ENCODE measurements around the gene LRMDA.

DNA sequence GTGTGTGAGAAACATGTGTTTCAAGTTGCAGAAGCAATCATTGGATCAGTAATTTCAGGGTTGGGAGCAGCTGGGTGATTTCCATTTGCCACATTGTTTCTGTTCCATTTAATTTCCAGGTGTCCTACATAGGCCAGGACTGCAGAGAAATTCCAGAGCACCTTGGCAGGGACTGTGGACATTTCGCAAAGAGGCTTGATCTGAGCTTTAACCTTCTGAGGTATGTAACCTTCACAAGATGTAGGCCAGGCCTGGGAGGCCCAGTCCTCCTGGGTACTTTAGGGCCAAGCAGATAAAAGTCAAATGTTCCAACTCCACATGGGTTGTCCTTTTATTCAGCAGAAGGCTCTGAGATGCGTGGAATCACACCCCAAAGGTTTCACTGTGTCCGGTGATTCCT lies 6.9 kb downstream of the LRMDA start:
- TF ChIP-seq, protein P1, sequence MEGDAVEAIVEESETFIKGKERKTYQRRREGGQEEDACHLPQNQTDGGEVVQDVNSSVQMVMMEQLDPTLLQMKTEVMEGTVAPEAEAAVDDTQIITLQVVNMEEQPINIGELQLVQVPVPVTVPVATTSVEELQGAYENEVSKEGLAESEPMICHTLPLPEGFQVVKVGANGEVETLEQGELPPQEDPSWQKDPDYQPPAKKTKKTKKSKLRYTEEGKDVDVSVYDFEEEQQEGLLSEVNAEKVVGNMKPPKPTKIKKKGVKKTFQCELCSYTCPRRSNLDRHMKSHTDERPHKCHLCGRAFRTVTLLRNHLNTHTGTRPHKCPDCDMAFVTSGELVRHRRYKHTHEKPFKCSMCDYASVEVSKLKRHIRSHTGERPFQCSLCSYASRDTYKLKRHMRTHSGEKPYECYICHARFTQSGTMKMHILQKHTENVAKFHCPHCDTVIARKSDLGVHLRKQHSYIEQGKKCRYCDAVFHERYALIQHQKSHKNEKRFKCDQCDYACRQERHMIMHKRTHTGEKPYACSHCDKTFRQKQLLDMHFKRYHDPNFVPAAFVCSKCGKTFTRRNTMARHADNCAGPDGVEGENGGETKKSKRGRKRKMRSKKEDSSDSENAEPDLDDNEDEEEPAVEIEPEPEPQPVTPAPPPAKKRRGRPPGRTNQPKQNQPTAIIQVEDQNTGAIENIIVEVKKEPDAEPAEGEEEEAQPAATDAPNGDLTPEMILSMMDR (conservative IDR thresholded peaks at IDR 0.05; ENCODE audit: low read depth, low read length) = no peak
- TF ChIP-seq EZH2phosphoT487 (IDR thresholded peaks at IDR 0.05; ENCODE audit: borderline replicate concordance, low read length) = no peak
